GM19438 (cell line): ENCODE results near the gene CLINT1.

Experiments
- ATAC-seq: cut with Tn5 transposase; IDR thresholded peaks from one replicate; pipeline ENCODE4 v1.9.1; 2021; ENCODE audit warnings: low read depth; ENCODE audit not compliant: unreplicated experiment

CLINT1 gene

DNA sequence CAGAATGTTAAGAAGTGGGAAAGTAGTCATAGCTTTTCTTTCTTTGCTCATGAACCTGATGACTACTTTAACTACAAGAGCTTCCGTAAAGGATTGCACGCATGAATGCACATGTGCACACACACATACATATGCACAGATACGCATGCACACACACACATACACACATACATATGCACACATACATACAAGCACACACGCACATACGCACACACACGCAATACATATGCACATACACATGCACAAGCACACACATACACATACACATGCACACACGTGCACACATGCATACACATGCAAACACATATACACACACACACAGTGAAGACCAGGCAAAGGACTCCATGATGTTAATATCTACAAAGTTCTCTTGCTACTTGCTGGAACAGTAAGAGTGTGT lies 92.5 kb downstream of the CLINT1 start:
- ATAC-seq: no peak

DNA sequence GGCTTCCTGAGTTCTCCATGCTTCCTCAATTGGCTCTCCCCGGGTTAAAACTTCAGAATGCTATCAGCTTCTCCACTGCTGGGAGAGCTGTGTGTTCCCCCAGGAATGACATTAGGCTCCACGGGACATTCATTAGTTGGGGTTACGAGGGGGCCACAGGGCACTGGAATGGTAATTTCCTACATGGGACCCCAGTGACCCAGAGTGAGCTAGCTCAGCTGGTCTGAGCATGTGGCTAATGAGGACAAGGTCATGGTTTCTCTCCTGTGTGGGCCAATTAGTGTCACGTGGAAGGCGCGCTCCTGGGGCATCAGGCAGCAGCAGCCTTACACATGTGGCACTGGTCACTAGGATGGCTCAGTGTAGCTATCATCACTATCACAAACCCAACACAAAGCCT lies 94.4 kb downstream of the CLINT1 start:
- ATAC-seq: no peak

DNA sequence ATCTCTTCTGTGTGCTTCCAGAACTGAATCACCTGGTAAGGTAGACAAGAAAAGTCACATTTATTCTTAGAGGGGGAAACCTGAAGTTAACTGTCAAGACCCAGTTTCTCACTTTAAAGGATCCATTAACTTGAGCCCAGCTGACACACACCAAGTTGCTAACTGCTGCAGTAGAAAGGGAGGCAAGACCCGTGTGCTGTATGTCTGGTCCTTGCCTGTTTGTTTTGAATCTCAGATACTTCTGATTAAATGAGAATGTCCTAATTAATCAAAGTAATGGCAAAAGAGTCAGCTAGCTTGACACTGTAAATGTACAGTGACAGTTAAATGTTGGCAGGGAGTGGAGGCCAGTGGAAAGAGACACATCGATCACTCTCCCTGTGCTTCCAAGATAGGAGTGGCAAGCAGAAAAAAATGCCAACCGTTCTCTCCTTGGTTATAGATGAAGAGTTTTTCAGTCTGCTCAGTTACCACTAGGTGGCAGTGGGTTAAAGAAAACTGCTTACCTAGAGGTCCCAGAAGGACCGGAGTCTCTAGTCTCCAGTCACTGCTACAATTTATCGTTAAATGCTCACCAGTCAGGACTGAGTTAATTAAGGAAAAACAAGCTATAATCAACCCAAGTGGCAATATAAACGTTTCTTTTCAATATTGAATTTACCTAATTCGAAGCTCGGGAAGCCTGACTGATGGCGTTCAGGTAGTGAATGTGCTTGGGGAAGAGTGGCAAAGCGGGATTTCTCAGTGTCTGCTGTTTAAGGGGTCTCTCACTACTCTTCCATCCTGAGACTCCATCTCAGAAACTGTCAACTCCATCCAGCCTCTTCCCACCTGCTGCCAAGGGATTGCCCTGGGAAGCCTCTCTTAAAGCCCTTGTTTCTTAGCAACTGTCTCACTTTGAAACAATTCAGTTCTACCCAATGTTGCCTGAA lies 97.0 kb downstream of the CLINT1 start:
- ATAC-seq: peak; percentile 92

DNA sequence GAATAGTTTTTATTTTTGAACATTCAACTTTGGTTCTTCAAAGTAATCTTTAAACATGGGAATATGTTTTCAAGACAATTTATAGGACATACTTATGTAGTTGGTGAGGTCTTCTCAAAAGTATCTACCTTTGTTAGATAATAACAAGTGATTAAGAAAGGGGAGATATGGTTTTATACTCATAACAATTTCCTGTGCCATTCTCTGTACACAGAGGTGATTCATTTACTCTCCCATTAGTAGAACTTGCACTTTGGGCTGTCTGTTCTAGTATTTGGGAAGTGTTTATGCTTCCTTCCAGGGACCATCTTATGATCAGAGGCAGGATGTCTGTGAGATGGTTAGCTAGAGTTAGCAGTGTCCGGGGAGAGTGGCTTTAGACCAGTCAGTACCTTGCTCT lies 100.2 kb downstream of the CLINT1 start:
- ATAC-seq: no peak

DNA sequence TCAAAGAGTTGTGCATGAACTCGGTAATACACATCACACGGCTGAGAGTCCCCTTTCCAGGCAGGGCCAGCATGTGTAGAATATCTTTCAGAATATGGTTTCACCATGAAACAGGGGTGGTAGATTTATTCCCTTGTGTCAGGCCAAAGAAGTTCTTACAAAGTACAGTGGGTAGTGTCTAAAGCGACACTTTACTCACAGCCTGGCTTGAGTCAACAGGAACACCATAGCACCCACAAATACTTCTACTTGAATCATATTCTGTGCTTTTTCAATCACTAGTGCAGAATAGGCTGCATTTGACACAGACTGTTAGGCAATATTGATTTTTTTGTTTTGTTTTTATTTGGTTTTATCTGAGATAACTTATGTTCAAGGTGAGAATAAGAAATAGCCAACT lies 102.8 kb downstream of the CLINT1 start:
- no peak for ATAC-seq

DNA sequence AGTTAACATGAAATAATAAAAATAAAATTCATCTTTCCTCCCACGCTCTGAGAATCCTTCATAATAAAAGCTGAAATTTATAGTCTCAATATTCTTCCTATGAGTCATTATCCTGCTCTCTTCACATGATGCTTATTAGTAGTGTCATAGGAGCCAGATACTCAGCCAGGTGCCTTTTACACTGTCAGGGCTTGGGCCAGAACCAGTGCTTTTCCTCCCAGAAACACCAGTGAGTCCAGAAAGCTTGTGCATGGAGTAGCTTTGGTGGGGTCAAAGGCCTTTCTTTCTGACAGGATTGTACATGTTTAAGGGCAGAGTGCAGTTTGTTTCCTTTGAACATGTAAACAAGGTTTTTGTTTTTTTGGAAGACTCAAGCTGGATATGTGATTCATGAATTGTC lies 108.6 kb downstream of the CLINT1 start:
- ATAC-seq: no peak

DNA sequence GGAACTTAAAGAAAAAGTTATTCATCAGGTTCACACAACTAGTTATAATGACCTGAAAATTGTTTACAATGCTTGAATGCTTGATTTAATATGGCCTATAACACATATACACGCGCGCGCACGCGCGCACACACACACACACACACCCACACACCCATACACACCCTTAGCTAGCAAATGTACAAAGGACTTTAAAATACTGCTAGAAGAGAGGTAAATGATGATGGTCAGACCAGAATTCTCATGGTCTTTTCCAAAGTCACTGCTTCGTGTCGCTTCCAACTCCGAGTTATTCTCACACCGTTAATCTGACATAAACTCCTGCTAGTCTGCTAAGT lies 109.5 kb downstream of the CLINT1 start:
- ATAC-seq: no peak

DNA sequence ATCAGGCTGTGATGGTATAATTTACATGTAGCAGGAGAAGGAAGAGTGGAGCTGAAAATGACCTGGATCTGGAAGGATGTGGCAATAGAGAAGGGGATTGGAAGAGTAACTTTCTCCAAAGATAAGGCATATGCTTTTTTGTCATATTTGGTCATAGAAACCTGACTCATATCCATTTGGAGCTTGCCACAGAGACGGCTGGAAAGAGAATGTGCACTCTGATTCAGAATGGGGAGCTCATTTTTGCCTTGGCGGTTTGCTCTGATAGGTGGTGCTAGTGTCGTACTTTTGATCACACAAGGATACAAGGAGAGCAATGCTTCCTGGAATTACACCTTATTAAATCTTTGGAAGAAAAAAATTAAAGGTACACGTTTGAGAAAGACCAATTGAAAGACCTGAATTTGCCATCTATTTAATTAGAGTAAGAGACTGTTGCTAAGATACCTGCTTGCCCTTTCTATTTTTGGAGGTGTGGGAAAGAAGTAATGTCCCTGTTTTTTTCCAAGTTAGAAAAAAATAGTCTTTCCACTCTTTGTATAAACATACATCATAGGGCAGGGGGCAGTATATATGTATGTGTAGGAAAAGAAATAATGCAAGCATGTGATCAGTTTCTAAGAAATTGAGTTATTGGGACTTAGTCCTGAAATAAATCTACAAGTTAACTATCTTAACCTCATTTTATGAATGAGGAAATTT lies 110.0 kb downstream of the CLINT1 start:
- ATAC-seq: no peak

DNA sequence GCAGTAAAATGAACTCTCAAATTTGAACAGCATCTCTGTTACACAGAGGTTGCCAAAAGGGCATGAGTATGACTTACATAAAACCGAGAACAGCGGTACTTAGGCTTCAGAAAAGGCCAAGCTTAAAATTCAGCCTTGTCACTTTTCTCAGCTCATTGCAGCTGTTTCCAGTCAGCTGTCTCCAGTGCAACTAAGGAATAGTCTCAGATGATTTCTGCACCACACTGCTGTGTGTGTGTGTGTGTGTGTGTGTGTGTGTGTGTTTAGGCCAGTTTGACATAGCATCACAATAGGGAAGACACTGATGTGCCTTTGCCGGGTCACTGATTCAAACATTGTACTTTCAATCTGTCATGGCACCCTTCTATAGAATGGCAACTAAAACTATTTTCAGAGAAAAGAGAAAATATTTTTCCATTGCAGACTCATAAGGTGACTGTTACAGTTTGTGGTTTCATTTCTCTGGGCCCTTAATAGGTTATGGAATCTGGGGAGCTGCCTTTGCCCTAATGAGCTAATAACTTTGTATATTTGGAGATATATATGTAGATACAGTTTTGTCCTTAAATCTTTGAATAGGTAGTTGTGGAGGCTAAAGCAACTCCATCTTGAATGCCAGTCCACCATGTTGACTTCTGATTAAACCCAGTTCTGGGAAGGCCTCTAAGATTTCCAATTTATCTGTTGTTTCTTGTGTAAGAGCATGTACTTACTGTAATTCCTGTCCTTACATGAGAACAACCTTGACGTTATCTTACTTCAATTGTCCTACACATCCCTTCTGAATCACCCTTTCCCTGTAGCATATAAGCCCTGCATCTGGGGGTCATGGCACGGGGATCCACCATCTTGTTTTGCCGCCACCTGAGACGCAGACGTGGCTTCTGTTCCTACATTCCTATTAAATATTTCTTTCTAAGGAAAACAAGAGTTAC lies 110.9 kb downstream of the CLINT1 start:
- no peak for ATAC-seq

DNA sequence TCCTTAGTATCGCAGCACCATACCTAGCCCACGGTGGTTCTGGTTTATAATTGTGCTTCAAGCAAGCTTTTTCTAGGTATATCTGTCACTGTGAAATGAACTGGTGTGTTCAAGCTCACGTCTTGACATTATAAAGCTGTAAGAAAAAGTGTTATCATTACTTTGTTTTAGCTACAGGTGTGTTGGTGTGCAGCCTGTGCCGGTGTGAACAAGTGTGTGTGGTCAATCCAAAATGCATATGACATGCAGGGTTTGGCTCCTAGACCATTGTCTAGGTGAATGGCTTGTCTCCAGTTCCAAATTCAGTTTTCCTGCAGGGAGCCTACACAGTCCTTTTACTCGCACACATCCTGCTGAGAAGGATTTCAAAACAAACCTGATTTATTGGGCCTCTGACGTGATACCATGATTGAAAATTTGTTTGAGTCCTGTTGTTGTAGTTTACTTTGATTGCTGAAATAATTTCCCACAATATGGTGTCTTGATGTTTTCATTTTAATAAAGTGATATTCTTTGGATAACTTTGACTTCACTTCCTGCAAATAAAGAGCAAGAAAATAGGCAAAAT lies 111.7 kb downstream of the CLINT1 start:
- no peak for ATAC-seq

DNA sequence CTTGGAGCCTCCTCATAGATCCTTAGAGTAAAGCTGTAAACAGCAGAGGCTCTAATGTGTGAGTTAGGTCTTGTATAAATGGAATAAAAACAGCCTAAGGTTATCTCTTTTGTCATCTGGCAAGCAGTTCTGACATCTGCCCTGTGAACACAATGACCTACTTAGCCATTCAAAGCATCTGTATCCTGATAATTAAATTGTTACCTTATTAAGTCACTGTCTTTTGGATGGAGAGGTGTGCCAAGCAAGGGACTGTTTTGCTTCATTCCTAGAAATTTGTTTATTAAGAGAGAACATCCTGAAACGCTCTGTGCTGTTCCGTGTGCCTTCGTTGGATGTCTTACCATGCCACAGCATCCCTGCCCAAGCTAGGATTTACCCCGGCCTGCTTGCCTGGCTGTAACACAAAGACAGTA lies 113.9 kb downstream of the CLINT1 start:
- no peak for ATAC-seq

DNA sequence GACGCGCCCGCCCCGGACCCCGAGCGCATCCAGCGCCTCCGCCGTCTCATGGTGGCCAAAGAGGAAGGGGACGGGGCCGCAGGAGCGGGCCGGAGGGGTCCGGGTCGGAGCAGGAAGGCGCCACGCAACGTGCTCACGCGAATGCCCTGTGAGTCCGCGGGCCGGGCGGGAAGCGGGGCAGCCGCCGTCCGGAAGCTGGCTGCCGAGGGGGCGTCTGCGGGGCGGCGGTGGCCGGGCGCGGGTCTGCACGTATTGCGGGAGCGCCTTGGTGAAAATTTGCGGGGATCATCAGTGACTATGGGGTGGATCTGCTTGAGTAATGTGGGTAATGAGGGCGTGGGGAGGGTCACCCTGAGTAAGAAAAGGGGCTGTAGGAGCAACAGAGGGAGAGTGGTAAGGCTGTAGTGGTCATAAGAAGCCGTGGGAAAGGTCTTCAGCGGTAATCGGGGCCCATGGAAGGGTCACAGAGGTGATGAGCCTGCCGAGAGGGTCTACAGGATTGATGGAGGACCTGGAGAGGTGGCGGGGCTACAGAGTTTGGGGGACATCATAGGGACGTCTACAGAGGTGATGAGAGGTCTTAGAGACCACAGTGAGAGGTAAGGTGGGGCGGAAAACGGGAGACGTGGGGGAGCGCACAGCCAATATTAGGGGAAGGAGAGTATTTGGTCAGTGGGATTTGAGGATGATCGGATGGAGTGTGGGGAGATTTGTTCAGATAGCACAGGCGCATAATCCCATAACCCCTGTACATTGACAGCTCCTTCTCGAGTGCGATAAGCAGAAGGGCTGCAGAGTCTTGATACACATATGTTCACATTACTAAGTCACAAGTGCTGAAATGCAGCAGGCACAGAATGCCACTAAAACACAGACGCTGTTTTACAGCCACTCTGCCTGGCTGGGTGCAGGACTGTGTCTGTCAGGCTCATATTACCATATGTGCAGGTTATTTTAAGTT lies 114.6 kb downstream of the CLINT1 start:
- peak; percentile 41 for ATAC-seq

DNA sequence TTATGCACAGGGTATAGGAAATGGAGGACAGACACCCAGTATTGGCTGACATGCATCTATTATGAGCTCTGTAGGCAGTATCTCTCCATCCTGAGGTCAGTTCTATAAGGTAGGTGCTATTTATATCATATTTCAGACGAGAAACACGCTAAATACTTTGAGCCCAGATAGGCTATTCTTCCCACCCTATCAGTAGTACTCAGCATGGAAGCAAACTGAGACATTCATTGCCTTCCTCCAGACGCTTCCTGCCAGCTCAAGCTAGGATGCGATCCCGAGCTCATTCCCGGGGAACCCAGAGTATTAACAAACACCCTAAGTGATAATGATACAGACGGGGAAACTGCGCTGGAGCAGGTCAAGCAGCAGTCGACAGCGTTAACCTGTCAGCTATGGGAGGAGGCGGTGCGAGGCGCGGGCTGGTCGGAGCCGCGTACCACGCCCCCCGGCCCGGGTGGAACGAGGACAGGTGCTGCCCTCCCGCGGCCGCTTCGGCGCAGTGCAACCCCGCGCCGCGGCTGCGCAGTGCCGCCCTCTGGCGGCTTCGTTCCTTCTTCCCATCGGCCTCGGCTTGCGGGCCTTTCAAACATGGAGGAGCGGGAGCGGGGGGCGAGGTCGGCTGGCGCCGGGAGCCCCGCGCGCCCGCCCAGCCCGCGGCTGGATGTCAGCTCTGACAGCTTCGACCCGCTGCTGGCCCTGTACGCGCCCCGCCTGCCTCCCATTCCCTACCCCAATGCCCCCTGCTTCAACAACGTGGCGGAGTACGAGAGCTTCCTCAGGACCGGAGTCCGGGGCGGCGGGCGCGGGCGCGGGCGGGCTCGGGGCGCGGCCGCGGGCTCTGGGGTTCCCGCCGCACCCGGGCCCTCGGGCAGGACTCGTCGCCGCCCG lies 115.5 kb downstream of the CLINT1 start, which contains the start of gene LSM11:
LSM11 (plus strand) TSS at position 550 of the 888 bp plus-strand sequence; CDS start at position 589, 39 bp downstream.
- peak; percentile 86 for ATAC-seq

DNA sequence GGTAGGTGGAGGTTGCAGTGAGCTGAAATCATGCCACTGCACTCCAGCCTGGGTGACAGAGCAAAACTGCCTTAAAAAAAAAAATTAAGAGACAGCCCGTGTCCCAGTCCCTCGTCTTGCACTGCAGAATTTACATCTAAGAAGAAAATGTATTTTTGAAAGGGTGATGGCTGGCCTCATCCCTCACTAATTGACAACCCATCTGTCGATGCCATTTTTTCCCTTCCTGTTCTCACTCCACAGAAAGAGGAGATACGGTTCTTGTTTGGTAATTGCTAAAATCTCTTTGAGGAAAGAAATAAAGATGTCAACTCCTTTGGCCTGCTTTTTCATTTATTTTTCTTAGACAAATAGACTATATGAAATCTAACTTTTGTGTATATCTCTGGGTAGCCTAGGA lies 117.8 kb downstream of the CLINT1 start:
- no peak for ATAC-seq

DNA sequence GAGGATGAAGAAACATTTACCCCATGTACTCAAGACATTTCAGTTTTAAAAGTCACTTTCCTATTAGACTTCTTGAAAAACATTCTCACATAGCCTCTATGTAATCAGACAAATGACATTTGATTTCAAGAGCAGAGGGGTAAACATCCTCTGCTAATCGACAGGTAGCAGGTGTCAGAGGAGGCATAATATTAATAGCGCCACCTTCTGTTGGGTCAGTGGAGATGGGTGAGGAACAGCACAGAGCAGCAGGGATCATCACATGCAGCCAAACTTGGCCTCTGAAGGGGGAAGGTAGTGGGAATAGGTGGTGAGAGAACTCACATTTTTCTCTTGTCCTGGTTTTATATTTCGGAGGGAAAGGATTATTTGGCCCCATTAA lies 118.7 kb downstream of the CLINT1 start:
- no peak for ATAC-seq

DNA sequence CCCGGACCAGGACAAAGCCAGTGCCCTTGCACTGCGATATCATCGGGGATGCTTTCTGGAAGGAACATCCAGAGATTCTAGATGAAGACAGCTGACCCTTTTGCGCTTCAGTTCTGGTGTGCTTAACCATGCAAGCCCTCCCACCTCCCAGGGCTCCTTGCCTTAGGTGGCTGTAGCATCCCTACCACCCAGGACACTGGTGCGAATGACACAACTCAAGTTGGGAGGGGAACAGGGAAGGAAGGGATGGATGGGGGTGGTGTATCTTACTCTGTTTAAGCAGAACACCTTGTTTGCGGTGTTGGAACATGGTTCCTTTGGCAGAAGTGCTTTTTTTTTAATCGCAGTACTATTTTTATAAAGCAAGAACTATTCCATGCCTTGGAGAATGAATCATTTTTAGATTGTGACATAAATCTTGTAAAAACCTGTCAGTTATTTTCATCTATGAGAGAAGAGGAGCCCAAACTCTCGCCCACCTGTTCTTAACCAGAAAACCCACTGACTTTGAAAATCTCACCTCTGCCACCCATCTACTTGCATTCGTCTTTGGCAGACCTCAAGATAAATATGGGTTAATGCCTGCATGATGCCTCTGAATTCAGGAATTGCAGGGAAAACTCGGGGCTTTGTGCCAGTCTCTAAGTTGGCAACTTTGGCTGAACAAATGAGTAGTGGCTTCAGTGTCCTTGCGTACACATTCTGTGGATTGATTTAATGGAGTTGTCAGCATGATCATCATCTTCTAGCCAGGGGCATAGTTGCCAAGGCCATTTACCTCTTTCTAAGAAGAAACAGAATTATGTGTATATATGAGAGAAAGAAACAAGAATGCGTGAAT lies 119.3 kb downstream of the CLINT1 start:
- no peak for ATAC-seq

DNA sequence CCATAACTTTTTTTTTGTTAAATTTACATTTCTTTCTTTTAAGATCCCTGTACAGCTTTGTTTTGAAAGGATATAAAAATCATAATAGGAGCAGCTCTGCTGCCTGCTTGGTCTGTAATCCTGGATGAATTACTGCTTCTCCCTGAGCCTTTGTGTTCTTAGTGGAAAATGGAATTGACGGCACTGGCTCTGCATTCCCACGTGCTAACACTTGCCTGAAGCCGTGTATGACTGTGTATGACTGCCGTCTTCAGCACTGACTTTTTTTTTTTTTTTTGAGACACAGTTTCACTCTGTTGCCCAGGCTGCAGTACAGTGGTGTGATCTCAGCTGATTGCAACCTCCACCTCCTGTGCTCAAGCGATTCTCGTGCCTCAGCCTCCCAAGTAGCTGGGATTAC lies 123.0 kb downstream of the CLINT1 start:
- no peak for ATAC-seq
